Smooth muscle cell (in vitro differentiated cells): ENCODE results near the gene DNAJC12. TPM values are rescaled to one million over a fixed set of nuclear protein-coding genes. Genes with fewer than 3 reads are reported as not detected.

Source experiments
- DNase-seq: peaks from one replicate; lab custom pipeline; 2025; ENCODE audit not compliant: unreplicated experiment; lab: John Stamatoyannopoulos, UW
- H2AFZ ChIP-seq: fragments of 200-600 bp; sonication (generic); 2 replicates; pipeline ENCODE4 v1.6.0; 2016; ENCODE audit warnings: antibody characterized with exemption, low read depth, mild to moderate bottlenecking
- H3F3A ChIP-seq: fragments of 200-600 bp; sonication (generic); 2 replicates; pipeline ENCODE4 v1.6.0; 2017; ENCODE audit warnings: antibody characterized with exemption, low read depth
- H3K27ac ChIP-seq: fragments of 200-600 bp; sonication (generic); 2 replicates; pipeline ENCODE4 v1.5.1; 2016; ENCODE audit warnings: low read depth, mild to moderate bottlenecking
- H3K27me3 ChIP-seq: fragments of 200-600 bp; sonication (generic); 2 replicates; pipeline ENCODE4 v1.6.1; 2016; ENCODE audit warnings: low read depth, mild to moderate bottlenecking
- H3K36me3 ChIP-seq: fragments of 200-600 bp; sonication (generic); 2 replicates; pipeline ENCODE4 v1.5.1; 2016; ENCODE audit warnings: low read depth
- H3K4me1 ChIP-seq: fragments of 200-600 bp; sonication (generic); 2 replicates; pipeline ENCODE4 v1.5.1; 2016; ENCODE audit warnings: low read depth
- H3K4me2 ChIP-seq: fragments of 200-600 bp; sonication (generic); 2 replicates; pipeline ENCODE4 v1.6.0; 2016; ENCODE audit warnings: mild to moderate bottlenecking
- H3K4me3 ChIP-seq: fragments of 200-600 bp; sonication (generic); 2 replicates; pipeline ENCODE4 v1.5.1; 2016; ENCODE audit warnings: mild to moderate bottlenecking
- H3K79me2 ChIP-seq: fragments of 200-600 bp; sonication (generic); 2 replicates; pipeline ENCODE4 v1.6.0; 2016; ENCODE audit warnings: low read depth, mild to moderate bottlenecking
- H3K9ac ChIP-seq: fragments of 200-600 bp; sonication (generic); 2 replicates; pipeline ENCODE4 v1.6.0; 2016; ENCODE audit warnings: low read depth
- H3K9me3 ChIP-seq: fragments of 200-600 bp; sonication (generic); replicated peaks from 2 replicates; pipeline ENCODE4 v1.5.1; 2016; ENCODE audit warnings: low read depth
- H4K20me1 ChIP-seq: fragments of 200-600 bp; sonication (generic); 2 replicates; pipeline ENCODE4 v1.6.0; 2016; ENCODE audit warnings: low read depth
- WGBS: methylation state at CpG from one replicate; pipeline ENCODE4 v1.1.7; 2016; ENCODE audit warnings: low lambda C conversion rate; 5-methylcytosine and 5-hydroxymethylcytosine counted together
- polyA plus RNA-seq: library from polyadenylated mRNA; unstranded; fragments of >200 nt; fragmentation: Nextera tagmentation; extraction: Ambion mirVana; gene quantifications from 2 replicates; pipeline ENCODE4 v1.2.1, GENCODE V29; 2016
- total RNA-seq: library from RNA; depleted of rRNA; stranded (reverse); fragments of >200 nt; gene quantifications from 2 replicates; pipeline ENCODE4 v1.2.3, GENCODE V29; 2014
- TF ChIP-seq, protein P1 (sequence below): fragments of 200-600 bp; sonication (generic); IDR thresholded peaks from 2 replicates; pipeline ENCODE4 v1.5.1; 2017; ENCODE audit warnings: borderline replicate concordance, mild to moderate bottlenecking, antibody characterized with exemption; ENCODE audit not compliant: insufficient read depth, poor library complexity, severe bottlenecking

DNAJC12 gene
- total and polyA plus RNA-seq, 2 experiments from 2014 or later, result 0.82 to 2.1 TPM

DNA sequence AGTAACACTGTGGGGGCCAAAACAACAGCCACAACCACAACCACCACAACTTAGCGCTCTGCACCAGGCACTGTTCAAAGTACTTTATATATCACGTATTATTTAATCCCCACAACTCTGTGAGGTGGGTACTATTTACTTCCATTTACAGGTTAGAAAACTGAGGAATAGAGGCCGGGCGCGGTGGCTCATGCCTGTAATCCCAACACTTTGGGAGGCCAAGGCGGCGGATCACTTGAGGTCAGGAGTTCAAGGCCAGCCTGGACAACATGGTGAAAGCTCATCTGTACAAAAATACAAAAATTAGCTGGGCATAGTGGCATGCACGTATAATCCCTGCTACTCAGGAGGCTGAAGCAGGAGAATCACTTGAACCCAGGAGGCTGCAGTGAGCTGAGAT, 3.6 kb downstream of the DNAJC12 start:
- DNase-seq, result no peak
- TF ChIP-seq, protein P1, sequence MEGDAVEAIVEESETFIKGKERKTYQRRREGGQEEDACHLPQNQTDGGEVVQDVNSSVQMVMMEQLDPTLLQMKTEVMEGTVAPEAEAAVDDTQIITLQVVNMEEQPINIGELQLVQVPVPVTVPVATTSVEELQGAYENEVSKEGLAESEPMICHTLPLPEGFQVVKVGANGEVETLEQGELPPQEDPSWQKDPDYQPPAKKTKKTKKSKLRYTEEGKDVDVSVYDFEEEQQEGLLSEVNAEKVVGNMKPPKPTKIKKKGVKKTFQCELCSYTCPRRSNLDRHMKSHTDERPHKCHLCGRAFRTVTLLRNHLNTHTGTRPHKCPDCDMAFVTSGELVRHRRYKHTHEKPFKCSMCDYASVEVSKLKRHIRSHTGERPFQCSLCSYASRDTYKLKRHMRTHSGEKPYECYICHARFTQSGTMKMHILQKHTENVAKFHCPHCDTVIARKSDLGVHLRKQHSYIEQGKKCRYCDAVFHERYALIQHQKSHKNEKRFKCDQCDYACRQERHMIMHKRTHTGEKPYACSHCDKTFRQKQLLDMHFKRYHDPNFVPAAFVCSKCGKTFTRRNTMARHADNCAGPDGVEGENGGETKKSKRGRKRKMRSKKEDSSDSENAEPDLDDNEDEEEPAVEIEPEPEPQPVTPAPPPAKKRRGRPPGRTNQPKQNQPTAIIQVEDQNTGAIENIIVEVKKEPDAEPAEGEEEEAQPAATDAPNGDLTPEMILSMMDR, result no peak
- 98% methylated on average over 8 of the region's 8 CpGs for WGBS

DNA sequence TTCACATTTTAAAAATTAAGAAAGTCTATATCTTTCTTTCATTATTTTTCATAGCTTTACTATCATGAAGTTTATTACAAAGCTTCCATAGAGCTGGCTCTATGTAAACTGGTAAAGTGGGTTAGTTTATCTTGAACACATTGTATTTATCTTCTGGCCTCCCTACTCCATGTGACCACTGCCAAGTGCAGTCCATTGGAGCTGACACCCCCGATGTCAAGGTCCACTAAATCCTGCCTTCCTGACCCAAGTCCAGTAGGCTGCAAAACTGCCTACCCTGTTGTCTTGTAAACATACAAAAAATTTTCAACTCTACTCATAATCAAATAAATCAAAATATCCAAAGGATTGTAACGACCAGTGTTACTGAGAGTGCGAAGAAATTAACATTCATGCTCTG, 10.2 kb downstream of the DNAJC12 start:
- Histone ChIP-seq H3F3A (peaks cover 1% of the 10 kb centered on the region), H3K79me2 (no peaks in the 10 kb centered on the region), H3K4me1 (no peaks in the 10 kb centered on the region), H3K4me2 (no peak overlapping the region), H4K20me1 (no peaks in the 10 kb centered on the region), H3K9ac (no peak overlapping the region), H3K36me3 (no peaks in the 10 kb centered on the region), H2AFZ (no peak overlapping the region), H3K27me3 (no peaks in the 10 kb centered on the region), H3K4me3 (no peak overlapping the region), H3K27ac (no peak overlapping the region), H3K9me3 (no peaks in the 10 kb centered on the region)
- TF ChIP-seq, protein P1, result no peak
- WGBS, result 98% methylated on average over 3 of the region's 3 CpGs
- no peak for DNase-seq

More for the DNA sequence above, 3.6 kb downstream of the DNAJC12 start:
- no peaks in the 10 kb centered on the region for H4K20me1 ChIP-seq
- H2AFZ ChIP-seq, result no peak overlapping the region
- H3K4me3 ChIP-seq, result no peak overlapping the region
- no peaks in the 10 kb centered on the region for H3K79me2 ChIP-seq
- no peaks in the 10 kb centered on the region for H3K9me3 ChIP-seq
- no peaks in the 10 kb centered on the region for H3K36me3 ChIP-seq
- H3K9ac ChIP-seq, result no peak overlapping the region
- H3K4me2 ChIP-seq, result no peak overlapping the region
- H3K27me3 ChIP-seq, result no peaks in the 10 kb centered on the region
- no peaks in the 10 kb centered on the region for H3F3A ChIP-seq
- no peaks in the 10 kb centered on the region for H3K4me1 ChIP-seq
- H3K27ac ChIP-seq, result no peak overlapping the region

DNA sequence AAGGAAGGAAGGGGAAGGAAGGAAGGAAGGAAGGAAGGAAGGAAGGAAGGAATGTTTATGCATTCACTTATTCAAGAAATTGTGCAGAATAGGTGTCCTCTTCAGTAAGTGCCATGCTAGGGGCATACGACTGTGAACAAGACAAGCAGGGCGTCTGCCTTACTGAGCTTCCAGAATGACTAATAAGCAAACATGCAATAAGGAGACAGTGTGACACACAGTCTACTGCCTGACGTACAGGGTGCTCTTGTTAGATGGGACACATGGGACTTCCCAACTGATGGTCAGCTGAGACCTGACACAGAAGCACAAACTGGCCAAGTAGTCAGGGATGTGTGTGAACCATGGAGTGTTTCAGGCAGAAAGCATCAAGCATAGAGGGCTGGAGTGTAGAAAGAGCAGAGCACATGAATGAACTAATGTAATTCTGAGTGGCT, 18.2 kb downstream of the DNAJC12 start:
- H3K36me3 ChIP-seq, result no peaks in the 10 kb centered on the region
- no peak overlapping the region for H3K9ac ChIP-seq
- no peak for DNase-seq
- peaks cover 8% of the 10 kb centered on the region for H3F3A ChIP-seq
- H3K4me2 ChIP-seq, result no peak overlapping the region
- H2AFZ ChIP-seq, result no peak overlapping the region
- no peaks in the 10 kb centered on the region for H3K79me2 ChIP-seq
- WGBS, result 43% methylated on average over 3 of the region's 3 CpGs
- no peak overlapping the region for H3K4me3 ChIP-seq
- no peak overlapping the region for H3K27ac ChIP-seq
- no peaks in the 10 kb centered on the region for H3K9me3 ChIP-seq
- H3K27me3 ChIP-seq, result no peaks in the 10 kb centered on the region
- no peaks in the 10 kb centered on the region for H3K4me1 ChIP-seq
- TF ChIP-seq, protein P1, result no peak
- H4K20me1 ChIP-seq, result no peaks in the 10 kb centered on the region

DNA sequence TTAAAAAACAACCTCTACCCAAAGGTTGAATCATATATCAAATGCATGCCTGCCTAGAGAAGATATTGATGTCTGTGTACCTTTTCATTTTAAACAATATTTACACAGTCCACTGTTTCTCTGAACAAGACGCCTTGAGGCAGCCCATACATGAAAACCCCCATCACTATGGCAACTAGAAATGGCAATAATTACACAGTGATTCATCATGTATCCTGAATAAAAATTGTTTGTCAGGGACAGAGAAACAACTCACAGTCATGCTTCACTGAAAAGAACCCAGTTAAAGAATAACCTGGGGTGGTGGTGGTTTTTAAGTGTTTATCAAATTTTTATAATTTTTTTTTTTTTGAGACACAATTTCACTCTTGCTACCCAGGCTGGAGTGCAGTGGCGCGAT, 19.7 kb downstream of the DNAJC12 start:
- Histone ChIP-seq H3K79me2 (no peaks in the 10 kb centered on the region), H2AFZ (no peak overlapping the region), H3K27ac (no peak overlapping the region), H3K27me3 (no peaks in the 10 kb centered on the region), H3K4me3 (no peak overlapping the region), H3F3A (peaks cover 8% of the 10 kb centered on the region), H3K36me3 (no peaks in the 10 kb centered on the region), H3K4me2 (no peak overlapping the region), H4K20me1 (no peaks in the 10 kb centered on the region), H3K9me3 (no peaks in the 10 kb centered on the region), H3K4me1 (no peaks in the 10 kb centered on the region), H3K9ac (no peak overlapping the region)
- 94% methylated on average over 3 of the region's 3 CpGs for WGBS
- TF ChIP-seq, protein P1, result no peak
- DNase-seq, result no peak
